Stimulated activated naive CD8-positive, alpha-beta T cell treated with anti-CD3 and anti-CD28 coated beads, Interleukin-15, amount 100 ng/mL, for 72 hours (primary cell): ENCODE results near the gene NCK1.
A peak's percentile ranks its signal among the peaks of the same experiment; 100 is the strongest.
"Not testable (repeated sequence)": the region's sequence is repeated elsewhere in the genome, so short reads cannot be mapped to it uniquely, and the experiment has no call there.

Source experiments
- ATAC-seq: fragments of 150-1000 bp; cut with Tn5 transposase; 2 replicates; pipeline ENCODE4 v1.10.0; 2021; ENCODE audit warnings: mild to moderate bottlenecking, moderate library complexity
- DNase-seq, 2 donors: peaks; one replicate each; pipeline ENCODE4 v3.0.0; 2021 to 2022
- H3K27ac Mint-ChIP-seq, 2 donors: one replicate each; pipeline ENCODE4 v1.8.0; 2022; ENCODE audit warnings: mild to moderate bottlenecking in 2 of 2, mixed read lengths in 2 of 2, moderate library complexity in 2 of 2
- H3K27me3 Mint-ChIP-seq: one replicate; pipeline ENCODE4 v1.8.0; 2022; ENCODE audit warnings: mixed read lengths
- H3K4me1 Mint-ChIP-seq: one replicate; pipeline ENCODE4 v1.8.0; 2022; ENCODE audit warnings: mild to moderate bottlenecking, mixed read lengths
- H3K4me3 Mint-ChIP-seq, 2 donors: one replicate each; pipeline ENCODE4 v1.8.0; 2022; ENCODE audit warnings: mild to moderate bottlenecking in 2 of 2, mixed read lengths in 2 of 2, moderate library complexity in 1 of 2
- H3K9me3 Mint-ChIP-seq, 2 donors: one replicate each; pipeline ENCODE4 v1.8.0; 2022; ENCODE audit warnings: mixed read lengths in 2 of 2

The NCK1 gene

DNA sequence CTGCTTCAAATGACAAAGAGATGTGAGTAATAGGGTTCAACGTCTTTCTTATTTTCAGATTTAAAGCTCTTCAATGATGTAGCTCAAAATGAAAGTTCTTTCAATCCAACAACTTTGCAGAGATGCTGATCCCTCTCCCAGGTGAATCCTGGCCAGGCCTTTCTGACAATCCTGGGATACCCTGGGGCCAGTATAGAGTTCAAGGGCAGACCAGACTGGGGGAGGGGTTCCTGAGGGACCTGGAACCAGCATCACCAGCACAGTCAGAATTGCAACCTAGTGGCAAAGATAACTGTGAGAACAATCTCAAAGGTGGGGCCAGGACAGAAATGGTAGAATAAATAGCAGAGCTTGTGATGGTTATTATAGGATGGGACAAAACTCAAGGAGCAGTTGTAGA, 19.7 kb upstream of the NCK1 start:
- ATAC-seq (no peak), DNase-seq (no peak)
- Mint-ChIP-seq H3K4me3 (no peak overlapping the region), H3K4me1 (peaks cover 14% of the 10 kb centered on the region), H3K27me3 (no peaks in the 10 kb centered on the region), H3K27ac (no peak overlapping the region), H3K9me3 (no peaks in the 10 kb centered on the region)

DNA sequence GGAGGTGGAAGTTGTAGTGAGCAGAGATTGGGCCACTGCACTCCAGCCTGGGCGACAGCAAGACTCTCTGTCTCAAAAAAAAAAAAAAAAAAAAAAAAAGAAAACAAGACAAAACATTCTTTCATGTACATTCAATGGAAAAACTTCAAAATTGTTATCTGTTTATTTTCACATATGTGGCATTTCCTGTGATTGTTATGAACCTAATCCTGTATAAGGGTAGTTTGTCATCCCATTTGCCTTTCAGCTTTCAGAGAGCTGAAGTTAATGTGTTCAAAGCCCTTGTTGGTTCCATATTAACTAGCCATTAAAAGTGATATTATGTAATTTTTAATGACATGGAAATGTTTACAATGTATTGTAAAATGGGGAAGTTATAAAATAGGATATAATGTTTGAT, 17.3 kb upstream of the NCK1 start:
- ATAC-seq (no peak), DNase-seq (no peak)
- Mint-ChIP-seq H3K27me3 (no peaks in the 10 kb centered on the region), H3K9me3 (no peaks in the 10 kb centered on the region), H3K4me3 (no peak overlapping the region), H3K27ac (no peak overlapping the region), H3K4me1 (peaks cover 3% of the 10 kb centered on the region)

DNA sequence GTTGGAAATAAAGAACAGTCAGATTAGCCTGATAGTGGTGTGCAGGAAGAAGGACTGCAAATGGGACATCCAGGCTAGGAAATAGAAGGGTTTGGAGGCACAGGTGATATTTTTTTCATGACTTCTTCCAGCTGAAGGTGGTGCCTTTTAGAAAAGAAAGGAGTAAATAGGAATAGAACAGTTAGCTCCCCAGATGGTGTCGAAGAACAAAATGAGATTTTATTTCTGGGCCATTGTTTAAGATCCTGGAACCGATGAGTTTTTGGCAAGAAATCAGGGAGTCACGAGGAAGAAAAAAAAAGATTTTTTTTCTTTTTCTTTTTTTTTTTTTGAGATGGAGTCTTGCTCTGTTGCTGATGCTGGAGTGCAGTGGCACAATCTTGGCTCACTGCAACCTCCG, 9.8 kb upstream of the NCK1 start:
- DNase-seq = no peak
- no peak for ATAC-seq
- no peak overlapping the region for H3K4me3 Mint-ChIP-seq
- no peak overlapping the region for H3K27ac Mint-ChIP-seq
- H3K4me1 Mint-ChIP-seq = peaks cover 5% of the 10 kb centered on the region
- H3K27me3 Mint-ChIP-seq = no peaks in the 10 kb centered on the region
- H3K9me3 Mint-ChIP-seq = peaks cover 0 to 4% of the 10 kb centered on the region in 2 donors

DNA sequence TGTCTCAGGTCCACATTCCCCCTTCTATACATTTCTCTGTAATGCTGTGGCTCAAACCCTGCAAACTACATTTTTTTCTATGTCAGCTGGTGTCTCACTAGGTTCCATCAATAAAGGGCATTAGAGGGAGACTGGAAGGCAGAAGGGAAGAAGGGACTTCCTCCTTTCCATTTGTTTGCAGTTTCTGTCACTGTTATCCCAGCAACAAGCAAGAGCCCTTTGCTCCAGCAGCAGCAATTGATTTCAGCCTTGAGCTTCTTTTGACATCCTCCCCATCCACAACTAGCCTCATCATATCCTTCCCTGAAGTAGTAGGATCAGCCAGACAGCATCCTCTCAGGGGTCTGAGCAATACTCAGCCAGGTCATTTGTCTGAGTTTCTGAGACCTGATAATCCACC, 5.3 kb upstream of the NCK1 start:
- H3K4me3 Mint-ChIP-seq = no peak overlapping the region
- H3K27ac Mint-ChIP-seq = no peak overlapping the region
- no peaks in the 10 kb centered on the region for H3K27me3 Mint-ChIP-seq
- H3K9me3 Mint-ChIP-seq = peaks cover 0 to 7% of the 10 kb centered on the region in 2 donors
- peaks cover 27% of the 10 kb centered on the region for H3K4me1 Mint-ChIP-seq
- ATAC-seq (no peak), DNase-seq (no peak)

DNA sequence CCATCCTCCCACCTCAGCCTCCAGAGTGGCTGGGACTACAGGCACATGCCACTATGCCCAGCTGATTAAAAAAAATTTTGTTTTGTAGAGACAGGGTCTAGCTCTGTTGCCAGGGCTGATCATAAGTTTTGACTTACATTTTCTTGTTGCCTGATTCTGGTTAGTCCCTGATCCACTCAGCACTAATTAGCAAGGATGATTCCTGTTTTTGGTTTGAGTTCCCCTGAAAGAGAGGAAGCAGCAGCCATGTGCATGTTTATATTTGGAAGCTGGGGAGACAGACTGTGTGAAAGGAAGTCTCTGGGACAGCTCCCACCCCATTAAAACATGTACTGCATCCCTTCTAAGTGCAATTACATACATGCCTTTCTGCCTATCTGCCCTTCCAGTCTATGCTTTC, 3.6 kb upstream of the NCK1 start:
- Mint-ChIP-seq H3K27ac (no peak overlapping the region), H3K9me3 (peaks cover 0 to 7% of the 10 kb centered on the region in 2 donors), H3K27me3 (no peaks in the 10 kb centered on the region), H3K4me1 (peaks cover 34% of the 10 kb centered on the region), H3K4me3 (no peak overlapping the region)
- ATAC-seq (no peak), DNase-seq (no peak)

DNA sequence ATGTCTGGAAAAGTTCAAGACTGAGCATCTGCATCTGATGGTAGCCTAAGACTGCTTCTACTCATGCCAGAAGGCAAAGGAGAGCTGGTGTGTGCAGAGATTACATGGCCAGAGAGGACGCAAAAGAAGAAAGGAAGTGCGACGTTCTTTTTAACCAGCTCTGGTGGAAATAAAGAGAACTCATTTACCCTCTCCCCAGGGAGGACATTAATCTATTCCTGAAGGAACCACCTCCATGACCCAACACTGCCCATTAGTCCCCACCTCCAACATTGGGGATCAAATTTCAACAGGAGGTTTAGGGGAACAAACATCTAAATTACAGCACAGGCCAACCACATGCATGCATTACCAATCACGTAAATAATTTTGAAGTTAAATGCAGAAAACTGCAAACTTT, 1.5 kb upstream of the NCK1 start:
- Mint-ChIP-seq H3K27ac (peak overlapping the region; percentile 77 to 98), H3K9me3 (peaks cover 0 to 7% of the 10 kb centered on the region in 2 donors), H3K27me3 (no peaks in the 10 kb centered on the region), H3K4me1 (peaks cover 43% of the 10 kb centered on the region), H3K4me3 (peak overlapping the region; percentile 96 to 97)
- no peak for ATAC-seq
- no peak for DNase-seq

DNA sequence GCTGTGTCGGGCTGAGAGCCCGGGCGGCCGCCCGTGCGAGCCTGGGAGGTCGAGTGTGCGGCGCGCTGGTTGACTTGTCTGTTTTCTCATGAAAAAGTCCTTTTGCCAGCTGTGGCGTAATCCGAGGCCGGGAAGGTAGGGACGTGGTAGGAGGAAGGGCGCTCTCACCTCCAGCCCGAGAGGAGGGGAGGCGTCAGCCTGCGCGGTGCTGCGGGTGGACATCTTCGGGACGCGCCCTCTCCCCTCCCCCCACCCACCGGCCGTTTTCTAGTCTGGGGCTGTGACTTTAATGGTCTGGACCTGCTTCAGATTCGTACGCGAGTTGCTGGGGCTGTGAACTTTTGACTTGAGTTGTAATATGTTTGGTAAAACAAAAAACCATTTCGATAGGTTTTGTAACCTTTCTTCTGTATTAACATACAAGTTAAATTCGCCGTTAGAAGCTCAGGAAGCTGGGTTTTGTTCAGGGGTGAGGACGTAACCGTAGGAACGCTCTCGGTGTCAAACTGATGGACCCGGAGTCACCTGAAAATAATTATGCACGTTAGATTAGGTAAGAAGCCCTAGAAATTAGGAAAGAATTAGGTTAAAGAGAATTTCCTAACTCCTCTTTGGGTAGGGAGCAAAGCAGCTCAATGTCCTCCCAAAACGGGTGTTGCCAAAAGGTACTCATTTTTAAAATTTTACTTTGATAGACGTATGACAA, 762 bp downstream of the NCK1 start:
- Mint-ChIP-seq H3K27ac (peak overlapping the region; percentile 94 to 98), H3K27me3 (no peaks in the 10 kb centered on the region), H3K4me3 (peak overlapping the region; percentile 96 to 97), H3K9me3 (no peaks in the 10 kb centered on the region), H3K4me1 (peaks cover 57% of the 10 kb centered on the region)
- peak in 1 of 2 donors; percentile 49 for DNase-seq
- peak; percentile 27 for ATAC-seq

DNA sequence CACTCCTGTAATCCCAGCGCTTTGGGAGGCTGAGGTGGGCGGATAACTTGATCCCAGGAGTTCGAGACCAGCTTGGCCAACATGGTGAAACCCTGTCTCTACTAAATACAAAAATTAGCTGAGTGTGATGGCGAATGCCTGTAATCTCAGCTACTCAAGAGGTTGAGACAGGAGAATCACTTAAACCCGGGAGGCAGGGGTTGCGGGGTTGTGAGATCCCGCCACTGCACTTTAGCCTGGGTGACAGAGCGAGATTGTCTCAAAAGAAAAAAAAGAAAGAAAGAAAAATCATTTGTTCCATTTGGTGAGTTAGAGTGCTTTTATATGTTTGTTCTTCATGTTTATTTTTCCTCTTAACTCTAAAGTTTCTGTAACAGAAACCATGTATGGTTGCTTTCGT, 7.3 kb downstream of the NCK1 start:
- peaks cover 49% of the 10 kb centered on the region for H3K4me1 Mint-ChIP-seq
- H3K4me3 Mint-ChIP-seq = no peak overlapping the region
- H3K27ac Mint-ChIP-seq = no peak overlapping the region
- DNase-seq (no peak), ATAC-seq (no peak)
- no peaks in the 10 kb centered on the region for H3K27me3 Mint-ChIP-seq
- H3K9me3 Mint-ChIP-seq = peaks cover 18% of the 10 kb centered on the region in 2 donors

DNA sequence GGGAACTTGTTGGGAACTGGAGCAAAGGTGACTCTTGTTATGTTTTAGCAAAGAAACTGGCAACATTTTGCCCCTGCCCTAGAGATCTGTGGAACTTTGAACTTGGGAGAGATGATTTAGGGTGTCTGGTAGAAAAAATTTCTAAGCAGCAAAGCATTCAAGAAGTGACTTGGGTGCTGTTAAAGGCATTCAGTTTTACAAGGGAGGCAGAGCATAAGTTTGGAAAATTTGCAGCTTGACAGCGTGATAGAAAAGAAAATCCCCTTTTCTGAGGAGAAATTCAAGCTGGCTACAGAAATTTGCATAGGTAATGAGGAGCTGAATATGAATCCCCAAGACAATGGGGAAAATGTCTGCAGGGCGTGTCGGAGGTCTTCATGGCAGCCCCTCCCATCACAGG, 10.2 kb downstream of the NCK1 start:
- peaks cover 31% of the 10 kb centered on the region for H3K4me1 Mint-ChIP-seq
- H3K9me3 Mint-ChIP-seq = peaks cover 20 to 21% of the 10 kb centered on the region in 2 donors
- peak overlapping the region in 1 of 2 donors; percentile 8 for H3K27ac Mint-ChIP-seq
- H3K27me3 Mint-ChIP-seq, DNase-seq, ATAC-seq, H3K4me3 Mint-ChIP-seq: not testable (repeated sequence)

DNA sequence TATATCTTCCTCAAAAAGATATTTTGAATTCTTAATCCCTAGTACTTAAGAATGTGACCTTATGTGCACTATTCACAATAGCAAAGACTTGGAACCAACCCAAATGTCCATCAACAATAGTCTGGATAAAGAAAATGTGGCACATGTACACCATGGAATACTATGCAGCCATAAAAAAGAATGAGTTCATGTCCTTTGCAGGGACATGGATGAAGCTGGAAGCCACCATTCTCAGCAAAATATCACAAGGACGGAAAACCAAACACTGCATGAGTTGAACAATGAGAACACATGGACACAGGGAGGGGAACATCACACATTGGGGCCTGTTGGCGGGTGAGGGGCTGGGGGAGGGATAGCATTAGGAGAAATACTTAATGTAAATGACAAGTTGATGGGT, 17.5 kb downstream of the NCK1 start:
- not testable (repeated sequence) for DNase-seq, H3K27me3 Mint-ChIP-seq, ATAC-seq, H3K4me3 Mint-ChIP-seq, H3K27ac Mint-ChIP-seq
- peaks cover 15 to 16% of the 10 kb centered on the region in 2 donors for H3K9me3 Mint-ChIP-seq
- H3K4me1 Mint-ChIP-seq = peaks cover 38% of the 10 kb centered on the region

DNA sequence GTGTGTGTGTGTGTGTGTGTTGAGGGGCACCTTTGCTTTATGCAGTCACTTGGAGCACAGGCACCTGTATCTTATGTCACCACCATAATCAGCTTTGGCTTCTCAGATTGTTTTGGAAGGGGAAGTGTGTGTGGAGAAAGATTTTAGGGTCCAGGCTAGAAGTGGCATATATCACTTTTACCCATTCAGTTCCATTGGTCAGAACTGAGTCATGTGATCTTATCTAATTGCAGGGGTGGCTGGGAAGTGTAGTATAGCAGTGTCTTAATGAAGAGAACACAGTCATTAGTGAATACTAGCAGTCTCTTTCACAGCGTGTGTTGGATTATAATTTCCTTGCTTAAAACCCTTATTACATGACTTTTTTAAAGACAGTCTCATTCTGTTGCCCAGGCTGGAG, 20.6 kb downstream of the NCK1 start:
- peaks cover 54% of the 10 kb centered on the region for H3K4me1 Mint-ChIP-seq
- no peak overlapping the region for H3K4me3 Mint-ChIP-seq
- ATAC-seq = peak; percentile 70

DNA sequence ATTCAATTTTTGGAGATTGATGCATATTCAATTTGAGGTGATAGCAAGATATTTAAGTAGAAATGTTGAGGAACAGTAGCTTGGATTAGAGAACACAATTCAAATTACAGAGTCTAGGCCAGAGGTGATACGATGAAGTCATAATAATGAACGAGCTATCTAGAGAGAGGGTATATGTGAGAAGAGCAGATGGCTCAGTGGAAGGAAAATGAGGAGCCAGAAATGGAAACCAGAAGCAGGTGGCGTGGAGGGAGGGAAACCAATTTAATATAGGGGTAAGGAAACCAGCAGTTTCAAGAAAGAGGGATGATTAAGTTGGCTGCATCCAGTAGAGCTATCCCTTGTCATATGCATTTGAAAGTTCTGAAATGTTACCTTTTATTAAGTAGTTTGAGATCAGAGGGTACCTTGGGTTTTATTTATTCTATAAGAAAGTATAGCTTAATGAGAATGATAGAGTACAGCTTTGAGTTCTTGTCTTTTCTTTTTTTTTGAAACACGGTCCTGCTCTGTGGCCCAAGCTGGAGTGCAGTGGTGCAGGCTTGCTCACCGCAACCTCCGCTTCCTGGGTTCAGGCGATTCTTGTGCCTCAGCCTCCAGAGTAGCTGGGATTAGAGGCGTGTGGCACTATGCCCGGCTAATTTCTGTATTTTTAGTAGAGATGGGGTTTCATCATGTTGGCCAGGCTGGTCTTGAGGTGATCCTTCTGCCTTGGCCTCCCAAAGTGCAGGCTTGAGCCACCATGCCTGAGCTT, 22.1 kb downstream of the NCK1 start:
- H3K4me3 Mint-ChIP-seq = peak overlapping the region in 1 of 2 donors; percentile 28
- no peak for ATAC-seq

More for the DNA sequence above, 20.6 kb downstream of the NCK1 start:
- H3K27me3 Mint-ChIP-seq = no peaks in the 10 kb centered on the region
- no peak for DNase-seq
- peaks cover 9 to 10% of the 10 kb centered on the region in 2 donors for H3K9me3 Mint-ChIP-seq
- no peak overlapping the region for H3K27ac Mint-ChIP-seq

DNA sequence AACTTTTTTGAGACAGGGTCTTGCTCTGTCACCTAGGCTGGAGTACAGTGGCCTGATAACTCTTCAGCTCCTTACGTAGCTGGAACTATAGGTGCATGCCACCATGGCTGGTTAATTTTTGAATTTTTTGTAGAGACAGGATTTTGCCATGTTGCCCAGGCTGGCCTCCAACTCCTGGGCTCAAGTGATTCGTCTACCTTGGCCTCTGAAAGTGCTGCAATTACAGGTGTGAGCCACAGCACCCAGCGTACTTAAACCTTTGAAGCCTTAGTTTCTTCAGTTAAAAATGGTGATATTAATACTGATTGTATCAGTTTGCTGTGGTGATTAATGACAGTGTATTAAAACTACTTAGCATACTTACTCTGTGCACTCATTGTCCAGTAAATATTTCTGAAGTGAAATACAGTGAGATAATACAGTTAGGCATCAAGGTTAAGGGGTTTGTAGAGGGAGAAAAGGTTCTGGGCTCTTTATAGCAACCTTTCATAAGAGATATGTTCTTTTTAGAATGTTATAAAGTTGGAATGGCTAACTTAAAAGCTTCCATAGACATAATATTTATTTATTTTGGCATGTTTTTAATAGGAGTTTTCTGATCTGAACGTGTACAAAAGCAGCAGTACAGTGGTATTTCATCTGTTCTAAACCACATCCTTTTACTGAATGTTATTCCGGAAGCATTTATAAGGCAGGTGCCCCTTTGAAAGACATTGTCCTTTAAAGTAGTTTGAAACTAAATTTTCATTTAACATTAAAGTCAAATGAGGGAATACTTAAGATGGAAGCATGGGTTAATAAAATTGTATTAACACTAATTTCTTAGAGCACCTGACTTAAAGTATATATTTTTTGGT, 23.6 kb downstream of the NCK1 start:
- peak overlapping the region; percentile 37 to 61 for H3K4me3 Mint-ChIP-seq
- peaks cover 72% of the 10 kb centered on the region for H3K4me1 Mint-ChIP-seq
- peak overlapping the region; percentile 20 to 49 for H3K27ac Mint-ChIP-seq
- DNase-seq (no peak), ATAC-seq (peak; percentile 74)
- H3K27me3 Mint-ChIP-seq = no peaks in the 10 kb centered on the region
- H3K9me3 Mint-ChIP-seq = peaks cover 0 to 5% of the 10 kb centered on the region in 2 donors

More for the DNA sequence above, 22.1 kb downstream of the NCK1 start:
- H3K4me1 Mint-ChIP-seq = peaks cover 67% of the 10 kb centered on the region
- H3K9me3 Mint-ChIP-seq = peaks cover 0 to 5% of the 10 kb centered on the region in 2 donors
- no peak for DNase-seq
- H3K27me3 Mint-ChIP-seq = no peaks in the 10 kb centered on the region
- peak overlapping the region in 1 of 2 donors; percentile 30 for H3K27ac Mint-ChIP-seq

DNA sequence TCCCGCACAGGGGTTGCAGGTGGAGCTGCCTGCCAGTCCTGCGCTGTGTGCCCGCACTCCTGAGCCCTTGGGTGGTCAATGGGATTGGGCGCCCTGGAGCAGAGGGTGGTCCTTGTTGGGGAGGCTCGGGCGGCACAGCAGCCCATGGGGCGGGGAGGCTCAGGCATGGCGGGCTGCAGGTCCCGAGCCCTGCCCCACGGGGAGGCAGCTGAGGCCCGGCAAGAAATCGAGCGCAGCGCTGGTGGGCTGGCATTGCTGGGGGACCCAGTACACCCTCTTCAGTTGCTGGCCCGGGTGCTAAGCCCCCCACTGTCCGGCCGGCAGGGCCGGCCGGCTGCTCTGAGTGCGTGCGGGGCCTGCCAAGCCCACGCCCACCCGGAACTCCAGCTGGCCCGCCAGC, 27.9 kb downstream of the NCK1 start:
- ATAC-seq = no peak
- peaks cover 67% of the 10 kb centered on the region for H3K4me1 Mint-ChIP-seq
- no peak overlapping the region for H3K4me3 Mint-ChIP-seq
- H3K27ac Mint-ChIP-seq = no peak overlapping the region
- no peak for DNase-seq
- peaks cover 0 to 5% of the 10 kb centered on the region in 2 donors for H3K9me3 Mint-ChIP-seq
- H3K27me3 Mint-ChIP-seq = no peaks in the 10 kb centered on the region
